HL-60 (cell line): ENCODE data around the gene PDS5B.

Source experiments
- DNase-seq, 2 experiments: peaks; one replicate each; pipeline ENCODE4 v3.0.0-alpha.2; 2010 to 2020; ENCODE audit warnings: low read depth in 1 of 2, low spot score in 1 of 2
- H3K27ac ChIP-seq: fragments of 250-450 bp; sonication (Bioruptor Pico); replicated peaks from 2 replicates; pipeline ENCODE4 v1.5.1; 2020; ENCODE audit warnings: mild to moderate bottlenecking, moderate library complexity
- H3K27me3 ChIP-seq: fragments of 250-450 bp; sonication (Bioruptor Pico); 2 replicates; pipeline ENCODE4 v1.5.1; 2021; ENCODE audit warnings: mild to moderate bottlenecking, moderate library complexity; ENCODE audit not compliant: insufficient read depth, poor library complexity, severe bottlenecking
- H3K4me3 ChIP-seq: replicated peaks from 2 replicates; pipeline ENCODE4 v1.5.1; 2011; ENCODE audit warnings: mild to moderate bottlenecking, control low read depth, low read length; ENCODE audit not compliant: insufficient read depth
- GABPA ChIP-seq: IDR thresholded peaks from 2 replicates; pipeline ENCODE4 v1.6.1; 2012; ENCODE audit warnings: low read depth
- POLR2AphosphoS5 ChIP-seq: IDR thresholded peaks from 2 replicates; pipeline ENCODE4 v1.6.1; 2012; ENCODE audit warnings: low read depth
- REST ChIP-seq: IDR thresholded peaks from 2 replicates; pipeline ENCODE4 v1.6.1; 2012; ENCODE audit warnings: low read depth; ENCODE audit not compliant: insufficient replicate concordance
- SPI1 ChIP-seq: IDR thresholded peaks from 2 replicates; pipeline ENCODE4 v1.6.1; 2012; ENCODE audit warnings: low read depth, mild to moderate bottlenecking, borderline replicate concordance
- TF ChIP-seq, protein P1 (sequence below): IDR thresholded peaks from one replicate; pipeline ENCODE4 v1.5.1; 2011; ENCODE audit warnings: low read length, control low read depth, inconsistent platforms; ENCODE audit not compliant: insufficient read depth

The PDS5B gene

GRCh38 chr13:32545083-32545482 lies 41.2 kb upstream of the PDS5B start:
- no peak overlapping the region for H3K27ac ChIP-seq
- TF ChIP-seq GABPA (no peak), REST (no peak)
- DNase-seq, result no peak
- no peak overlapping the region for H3K4me3 ChIP-seq
- H3K27me3 ChIP-seq, result no peaks in the 10 kb centered on the region

DNA sequence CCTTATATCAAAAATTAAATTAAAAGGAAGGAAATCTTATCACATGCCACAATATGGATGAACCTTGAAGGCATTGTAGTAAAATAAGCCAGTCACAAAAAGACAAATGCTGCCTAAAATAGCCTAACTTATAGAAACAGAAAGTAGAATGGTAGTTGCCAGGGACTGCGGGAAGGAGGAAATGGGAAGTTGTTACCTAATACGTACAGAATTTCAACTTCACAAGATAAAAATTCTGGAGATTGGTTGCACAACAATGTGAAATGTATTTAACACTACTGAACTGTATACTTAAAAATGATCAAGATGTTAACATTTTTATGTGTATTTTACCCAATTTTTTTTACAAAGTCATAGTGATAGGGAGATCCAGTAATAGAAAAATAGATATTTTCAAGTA lies 37.4 kb upstream of the PDS5B start:
- TF ChIP-seq POLR2AphosphoS5 (no peak), REST (no peak), SPI1 (peak; percentile 22; the same call in 1 of the 2 replicates), GABPA (no peak)
- TF ChIP-seq, protein P1, sequence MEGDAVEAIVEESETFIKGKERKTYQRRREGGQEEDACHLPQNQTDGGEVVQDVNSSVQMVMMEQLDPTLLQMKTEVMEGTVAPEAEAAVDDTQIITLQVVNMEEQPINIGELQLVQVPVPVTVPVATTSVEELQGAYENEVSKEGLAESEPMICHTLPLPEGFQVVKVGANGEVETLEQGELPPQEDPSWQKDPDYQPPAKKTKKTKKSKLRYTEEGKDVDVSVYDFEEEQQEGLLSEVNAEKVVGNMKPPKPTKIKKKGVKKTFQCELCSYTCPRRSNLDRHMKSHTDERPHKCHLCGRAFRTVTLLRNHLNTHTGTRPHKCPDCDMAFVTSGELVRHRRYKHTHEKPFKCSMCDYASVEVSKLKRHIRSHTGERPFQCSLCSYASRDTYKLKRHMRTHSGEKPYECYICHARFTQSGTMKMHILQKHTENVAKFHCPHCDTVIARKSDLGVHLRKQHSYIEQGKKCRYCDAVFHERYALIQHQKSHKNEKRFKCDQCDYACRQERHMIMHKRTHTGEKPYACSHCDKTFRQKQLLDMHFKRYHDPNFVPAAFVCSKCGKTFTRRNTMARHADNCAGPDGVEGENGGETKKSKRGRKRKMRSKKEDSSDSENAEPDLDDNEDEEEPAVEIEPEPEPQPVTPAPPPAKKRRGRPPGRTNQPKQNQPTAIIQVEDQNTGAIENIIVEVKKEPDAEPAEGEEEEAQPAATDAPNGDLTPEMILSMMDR, result no peak
- no peak overlapping the region for H3K4me3 ChIP-seq
- DNase-seq, result peak in 1 of 2 experiments; percentile 25
- H3K27ac ChIP-seq, result no peak overlapping the region
- no peaks in the 10 kb centered on the region for H3K27me3 ChIP-seq

GRCh38 chr13:32549788-32550187 lies 36.5 kb upstream of the PDS5B start:
- no peak for DNase-seq
- no peak for TF ChIP-seq SPI1
- TF ChIP-seq, protein P1, result no peak
- TF ChIP-seq POLR2AphosphoS5, result no peak
- TF ChIP-seq REST, result no peak
- TF ChIP-seq GABPA, result no peak
- H3K4me3 ChIP-seq, result no peak overlapping the region
- H3K27me3 ChIP-seq, result no peaks in the 10 kb centered on the region
- H3K27ac ChIP-seq, result no peak overlapping the region

DNA sequence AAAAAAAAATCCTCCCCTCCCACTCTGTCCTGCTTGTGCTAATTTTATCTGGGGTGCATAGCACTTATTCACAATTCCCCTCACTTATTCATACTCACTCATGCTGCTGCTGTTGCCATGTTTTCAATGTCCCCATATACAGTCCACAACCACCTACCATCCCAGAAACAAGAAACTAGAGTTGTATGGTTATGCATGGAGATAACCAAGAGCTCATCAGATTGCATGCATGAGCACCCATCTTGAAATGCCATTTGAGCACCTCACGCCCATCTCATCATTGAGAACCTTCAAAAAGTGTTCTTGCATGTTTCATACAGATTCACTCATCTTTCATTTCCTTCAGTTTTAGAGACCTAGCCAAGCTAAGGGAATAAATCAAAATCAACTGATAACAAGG lies 32.5 kb upstream of the PDS5B start:
- no peak for DNase-seq
- no peaks in the 10 kb centered on the region for H3K27me3 ChIP-seq
- H3K4me3 ChIP-seq, result no peak overlapping the region
- H3K27ac ChIP-seq, result no peak overlapping the region
- no peak for TF ChIP-seq POLR2AphosphoS5
